22Rv1 (cell line): ENCODE data around the gene PER1.
"Not testable (repeated sequence)": the region's sequence is repeated elsewhere in the genome, so short reads cannot be mapped to it uniquely, and the experiment has no call there.

Source experiments
- ZFX ChIP-seq: fragments of 450-650 bp; IDR thresholded peaks from 2 replicates; pipeline ENCODE4 v1.6.1; 2017; ENCODE audit warnings: antibody characterized with exemption, borderline replicate concordance
- TF ChIP-seq, protein P1 (sequence below): fragments of 450-650 bp; IDR thresholded peaks from 2 replicates; pipeline ENCODE4 v1.5.1; 2017; ENCODE audit warnings: mild to moderate bottlenecking

DNA sequence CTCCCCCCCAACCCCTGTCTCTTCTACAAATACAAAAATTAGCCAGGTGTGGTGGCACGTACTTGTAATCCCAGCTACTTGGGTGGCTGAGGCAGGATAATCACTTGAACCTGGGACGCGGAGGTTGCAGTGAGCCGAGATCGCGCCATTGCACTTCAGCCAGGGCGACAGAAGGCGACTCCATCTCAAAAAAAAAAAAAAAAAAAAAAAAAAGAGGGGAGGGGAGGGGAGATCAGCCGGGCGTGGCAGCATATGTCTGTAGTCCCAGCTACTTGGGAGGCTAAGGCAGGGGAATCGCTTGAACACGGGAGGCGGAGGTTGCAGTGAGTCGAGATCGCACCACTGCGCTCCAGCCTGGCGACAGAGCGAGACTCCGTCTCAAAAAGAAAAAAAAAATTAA, 18.0 kb upstream of the PER1 start:
- TF ChIP-seq, protein P1, sequence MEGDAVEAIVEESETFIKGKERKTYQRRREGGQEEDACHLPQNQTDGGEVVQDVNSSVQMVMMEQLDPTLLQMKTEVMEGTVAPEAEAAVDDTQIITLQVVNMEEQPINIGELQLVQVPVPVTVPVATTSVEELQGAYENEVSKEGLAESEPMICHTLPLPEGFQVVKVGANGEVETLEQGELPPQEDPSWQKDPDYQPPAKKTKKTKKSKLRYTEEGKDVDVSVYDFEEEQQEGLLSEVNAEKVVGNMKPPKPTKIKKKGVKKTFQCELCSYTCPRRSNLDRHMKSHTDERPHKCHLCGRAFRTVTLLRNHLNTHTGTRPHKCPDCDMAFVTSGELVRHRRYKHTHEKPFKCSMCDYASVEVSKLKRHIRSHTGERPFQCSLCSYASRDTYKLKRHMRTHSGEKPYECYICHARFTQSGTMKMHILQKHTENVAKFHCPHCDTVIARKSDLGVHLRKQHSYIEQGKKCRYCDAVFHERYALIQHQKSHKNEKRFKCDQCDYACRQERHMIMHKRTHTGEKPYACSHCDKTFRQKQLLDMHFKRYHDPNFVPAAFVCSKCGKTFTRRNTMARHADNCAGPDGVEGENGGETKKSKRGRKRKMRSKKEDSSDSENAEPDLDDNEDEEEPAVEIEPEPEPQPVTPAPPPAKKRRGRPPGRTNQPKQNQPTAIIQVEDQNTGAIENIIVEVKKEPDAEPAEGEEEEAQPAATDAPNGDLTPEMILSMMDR = not testable (repeated sequence)
- TF ChIP-seq ZFX = not testable (repeated sequence)
